ENCODE results near the gene RHOT2. TPM values are rescaled to one million over a fixed set of nuclear protein-coding genes. Genes with fewer than 3 reads are reported as not detected.

The RHOT2 gene
- total and polyA plus RNA-seq, 10 of the 15 experiments (the other 5 are each of a cell fraction or from before 2014, with no cell fraction given): 3.7 to 174 (median 69.8) TPM

- TF ChIP-seq, protein P1, sequence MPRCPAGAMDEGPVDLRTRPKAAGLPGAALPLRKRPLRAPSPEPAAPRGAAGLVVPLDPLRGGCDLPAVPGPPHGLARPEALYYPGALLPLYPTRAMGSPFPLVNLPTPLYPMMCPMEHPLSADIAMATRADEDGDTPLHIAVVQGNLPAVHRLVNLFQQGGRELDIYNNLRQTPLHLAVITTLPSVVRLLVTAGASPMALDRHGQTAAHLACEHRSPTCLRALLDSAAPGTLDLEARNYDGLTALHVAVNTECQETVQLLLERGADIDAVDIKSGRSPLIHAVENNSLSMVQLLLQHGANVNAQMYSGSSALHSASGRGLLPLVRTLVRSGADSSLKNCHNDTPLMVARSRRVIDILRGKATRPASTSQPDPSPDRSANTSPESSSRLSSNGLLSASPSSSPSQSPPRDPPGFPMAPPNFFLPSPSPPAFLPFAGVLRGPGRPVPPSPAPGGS (IDR thresholded peaks at IDR 0.05; ENCODE audit: borderline replicate concordance, insufficient read depth, low read depth, low read length, poor library complexity, severe bottlenecking): no peak
- TF ChIP-seq STAT3 (IDR thresholded peaks at IDR 0.05; ENCODE audit: low read depth, low read length): no peak
- no peak for TF ChIP-seq MLLT1 (IDR thresholded peaks at IDR 0.05)
- peak; percentile 74 for TF ChIP-seq DPF2 (IDR thresholded peaks at IDR 0.05)
- TF ChIP-seq RB1 (IDR thresholded peaks at IDR 0.05; ENCODE audit: borderline replicate concordance): no peak; the same call in 1 of the 2 replicates
- TF ChIP-seq PAX5 (IDR thresholded peaks at IDR 0.05; ENCODE audit: borderline replicate concordance, low read depth, low read length): 0 out of 2 replicates have a peak, but pooled peaks have one; percentile 21
- TF ChIP-seq SIX5 (IDR thresholded peaks at IDR 0.05; ENCODE audit: low read depth, low read length, severe bottlenecking): no peak
- peak; percentile 50; the same call in 1 of the 2 replicates for TF ChIP-seq SMARCA5 (IDR thresholded peaks at IDR 0.05)
- TF ChIP-seq RFX5 (IDR thresholded peaks at IDR 0.05; ENCODE audit: low read depth, low read length): no peak
- TF ChIP-seq GABPA (IDR thresholded peaks at IDR 0.05; ENCODE audit: low read depth): no peak
- no peak; the same call in 1 of the 2 replicates for TF ChIP-seq SMAD5 (IDR thresholded peaks at IDR 0.05; ENCODE audit: low read depth)
- no peak for TF ChIP-seq RCOR1 (conservative IDR thresholded peaks at IDR 0.05; ENCODE audit: low read depth, low read length)
- TF ChIP-seq PBX3 (IDR thresholded peaks at IDR 0.05; ENCODE audit: insufficient replicate concordance, low read depth, low read length): no peak
- no peak for TF ChIP-seq POLR2AphosphoS5 (IDR thresholded peaks at IDR 0.05; ENCODE audit: low read length)
- TF ChIP-seq EGR1 (IDR thresholded peaks at IDR 0.05; ENCODE audit: borderline replicate concordance in 1 of 2, low read depth in 2 of 2, low read length in 2 of 2): peak; percentile 33 to 96
- no peak for TF ChIP-seq BRCA1 (IDR thresholded peaks at IDR 0.05; ENCODE audit: low read depth, low read length)
- no peak for TF ChIP-seq TCF3 (IDR thresholded peaks at IDR 0.05; ENCODE audit: borderline replicate concordance, insufficient read depth, low read depth, low read length)
- TF ChIP-seq, protein P2, sequence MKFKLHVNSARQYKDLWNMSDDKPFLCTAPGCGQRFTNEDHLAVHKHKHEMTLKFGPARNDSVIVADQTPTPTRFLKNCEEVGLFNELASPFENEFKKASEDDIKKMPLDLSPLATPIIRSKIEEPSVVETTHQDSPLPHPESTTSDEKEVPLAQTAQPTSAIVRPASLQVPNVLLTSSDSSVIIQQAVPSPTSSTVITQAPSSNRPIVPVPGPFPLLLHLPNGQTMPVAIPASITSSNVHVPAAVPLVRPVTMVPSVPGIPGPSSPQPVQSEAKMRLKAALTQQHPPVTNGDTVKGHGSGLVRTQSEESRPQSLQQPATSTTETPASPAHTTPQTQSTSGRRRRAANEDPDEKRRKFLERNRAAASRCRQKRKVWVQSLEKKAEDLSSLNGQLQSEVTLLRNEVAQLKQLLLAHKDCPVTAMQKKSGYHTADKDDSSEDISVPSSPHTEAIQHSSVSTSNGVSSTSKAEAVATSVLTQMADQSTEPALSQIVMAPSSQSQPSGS (IDR thresholded peaks at IDR 0.05; ENCODE audit: low read length): no peak
- TF ChIP-seq BMI1 (IDR thresholded peaks at IDR 0.05; ENCODE audit: borderline replicate concordance): no peak
- 0 out of 2 replicates have a peak, but pooled peaks have one; percentile 2 for TF ChIP-seq TCF12 (IDR thresholded peaks at IDR 0.05; ENCODE audit: low read depth, low read length)
- TF ChIP-seq CREM (IDR thresholded peaks at IDR 0.05; ENCODE audit: low read depth): no peak
- no peak for TF ChIP-seq EZH2 (IDR thresholded peaks at IDR 0.05; ENCODE audit: borderline replicate concordance, control insufficient read depth, low read depth, low read length)
- TF ChIP-seq BCL11A (IDR thresholded peaks at IDR 0.05; ENCODE audit: low read depth, low read length): no peak
Observed at GRCh38 chr16:641326-642188, 26.4 kb upstream of the RHOT2 start, which contains the start of gene MCRIP2 (continued).

All from GM12878 (cell line).